PC-9 (cell line): ENCODE measurements around the gene ACOX1.

ENCODE experiments used
- EZH2 ChIP-seq: fragments of 200-600 bp; sonication (generic); IDR thresholded peaks from 2 replicates; pipeline ENCODE4 v1.8.0; 2017; ENCODE audit warnings: antibody characterized with exemption, low read depth
- TF ChIP-seq, protein P1 (sequence below): fragments of 200-600 bp; sonication (generic); conservative IDR thresholded peaks from 2 replicates; pipeline ENCODE4 v1.6.1; 2017; ENCODE audit warnings: mixed run types, antibody characterized with exemption, mild to moderate bottlenecking, moderate library complexity

DNA sequence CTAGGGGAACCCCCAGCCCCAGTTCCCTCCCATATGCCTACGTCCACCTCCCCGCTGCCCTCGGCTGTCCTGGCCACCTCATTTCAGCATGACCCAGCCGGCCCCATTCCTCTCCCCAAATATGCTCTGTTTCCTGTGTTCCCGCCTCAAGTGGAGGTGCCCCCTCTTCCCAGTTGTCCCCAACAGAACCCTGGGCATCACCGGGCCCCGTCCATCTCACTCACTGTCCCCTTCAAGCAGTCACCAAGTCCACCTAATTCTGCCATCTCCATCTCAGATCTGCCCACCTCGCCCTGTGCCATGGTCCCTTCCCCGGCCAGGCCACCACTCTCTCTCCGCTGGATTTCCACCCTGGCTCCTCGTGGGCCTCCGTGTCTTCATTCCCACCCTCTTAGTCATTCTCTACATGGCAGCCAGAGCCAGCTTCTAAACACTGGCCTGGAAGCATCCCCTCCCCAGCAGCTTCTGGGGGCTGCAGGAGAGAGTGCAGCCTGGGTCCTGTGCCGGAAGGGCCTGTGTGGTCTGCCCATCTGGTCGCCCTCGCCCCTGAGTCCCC is 34.5 kb upstream of the ACOX1 start:
- TF ChIP-seq, protein P1, sequence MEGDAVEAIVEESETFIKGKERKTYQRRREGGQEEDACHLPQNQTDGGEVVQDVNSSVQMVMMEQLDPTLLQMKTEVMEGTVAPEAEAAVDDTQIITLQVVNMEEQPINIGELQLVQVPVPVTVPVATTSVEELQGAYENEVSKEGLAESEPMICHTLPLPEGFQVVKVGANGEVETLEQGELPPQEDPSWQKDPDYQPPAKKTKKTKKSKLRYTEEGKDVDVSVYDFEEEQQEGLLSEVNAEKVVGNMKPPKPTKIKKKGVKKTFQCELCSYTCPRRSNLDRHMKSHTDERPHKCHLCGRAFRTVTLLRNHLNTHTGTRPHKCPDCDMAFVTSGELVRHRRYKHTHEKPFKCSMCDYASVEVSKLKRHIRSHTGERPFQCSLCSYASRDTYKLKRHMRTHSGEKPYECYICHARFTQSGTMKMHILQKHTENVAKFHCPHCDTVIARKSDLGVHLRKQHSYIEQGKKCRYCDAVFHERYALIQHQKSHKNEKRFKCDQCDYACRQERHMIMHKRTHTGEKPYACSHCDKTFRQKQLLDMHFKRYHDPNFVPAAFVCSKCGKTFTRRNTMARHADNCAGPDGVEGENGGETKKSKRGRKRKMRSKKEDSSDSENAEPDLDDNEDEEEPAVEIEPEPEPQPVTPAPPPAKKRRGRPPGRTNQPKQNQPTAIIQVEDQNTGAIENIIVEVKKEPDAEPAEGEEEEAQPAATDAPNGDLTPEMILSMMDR, result no peak
- TF ChIP-seq EZH2, result no peak
